Measurements from ENCODE around the gene PRR33.
"Not testable (repeated sequence)": the region's sequence is repeated elsewhere in the genome, so short reads cannot be mapped to it uniquely, and the experiment has no call there.

Gene PRR33

DNA sequence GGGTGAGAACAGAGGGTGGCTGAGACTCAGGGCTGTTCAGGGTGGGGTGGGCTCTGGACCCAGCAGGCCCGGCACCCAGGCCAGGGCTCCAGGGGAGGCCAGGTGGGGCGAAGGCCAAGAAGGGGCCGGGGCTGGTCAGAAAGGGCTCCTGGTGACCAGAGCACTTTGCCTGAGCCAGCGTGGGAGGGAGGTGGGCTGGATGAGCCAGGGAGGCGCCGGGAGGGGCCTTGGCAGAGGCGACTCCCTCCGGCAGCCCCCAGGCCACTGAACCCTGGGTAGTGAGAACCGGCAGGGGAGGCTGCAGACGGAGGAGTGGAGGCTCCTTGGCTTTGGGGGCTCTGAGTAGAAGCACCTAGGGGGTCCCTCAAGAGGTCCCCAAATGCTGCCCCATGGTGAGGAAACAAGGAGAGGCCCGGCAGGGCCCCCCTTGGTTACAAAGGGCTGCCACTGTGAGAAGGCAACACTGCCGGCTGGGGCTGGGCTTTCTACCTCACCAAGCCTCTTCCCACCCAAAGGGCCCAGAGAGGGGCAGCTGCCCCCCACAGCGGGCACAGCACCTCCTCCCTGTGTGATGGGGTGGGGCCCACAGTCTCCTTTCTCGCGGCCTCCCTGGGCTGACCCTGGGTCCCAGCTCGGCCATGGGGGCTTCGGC is 17.1 kb downstream of the PRR33 start:
- DNase-seq, result not testable (repeated sequence)

GRCh38 chr11:1873813-1874150 is 17.9 kb downstream of the PRR33 start:
- not testable (repeated sequence) for DNase-seq

DNA sequence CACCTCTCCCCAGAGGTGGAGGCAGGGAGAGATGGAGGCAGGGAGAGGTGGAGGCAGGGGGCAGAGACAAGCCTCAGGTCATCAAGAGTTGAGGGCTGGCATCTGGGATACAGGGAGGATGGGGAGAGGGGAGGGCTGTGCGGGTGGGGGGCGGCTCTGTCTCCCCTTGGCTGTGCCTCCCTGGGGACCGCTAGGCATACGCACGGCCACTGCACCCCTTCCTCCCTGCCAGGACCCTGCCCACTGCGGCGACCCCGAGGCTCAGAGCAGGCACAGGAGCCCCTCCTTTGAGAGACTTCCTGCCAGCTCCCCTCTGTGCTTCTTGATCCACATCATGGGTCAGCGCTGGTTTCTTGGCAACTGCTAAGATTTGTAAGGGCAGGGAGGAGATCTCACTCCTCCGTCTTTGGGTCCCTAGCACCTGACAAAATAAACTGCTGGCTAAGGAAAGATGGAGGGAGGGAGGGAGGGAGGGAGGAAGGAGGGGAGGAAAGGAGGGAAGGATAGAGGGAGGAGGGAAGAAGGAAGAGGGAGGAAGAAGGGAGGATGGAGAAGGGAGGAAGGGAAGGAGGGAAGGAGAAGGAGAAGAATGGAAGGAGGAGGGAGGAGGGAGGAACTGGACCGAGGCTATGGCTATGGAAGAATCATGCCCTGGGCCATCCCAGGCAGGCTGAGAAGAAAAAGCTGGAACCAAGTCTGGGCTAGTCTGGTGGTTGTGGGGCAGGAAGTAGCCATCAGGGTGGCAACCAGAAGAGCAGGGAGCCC is 18.5 kb downstream of the PRR33 start:
- DNase-seq, result no peak

DNA sequence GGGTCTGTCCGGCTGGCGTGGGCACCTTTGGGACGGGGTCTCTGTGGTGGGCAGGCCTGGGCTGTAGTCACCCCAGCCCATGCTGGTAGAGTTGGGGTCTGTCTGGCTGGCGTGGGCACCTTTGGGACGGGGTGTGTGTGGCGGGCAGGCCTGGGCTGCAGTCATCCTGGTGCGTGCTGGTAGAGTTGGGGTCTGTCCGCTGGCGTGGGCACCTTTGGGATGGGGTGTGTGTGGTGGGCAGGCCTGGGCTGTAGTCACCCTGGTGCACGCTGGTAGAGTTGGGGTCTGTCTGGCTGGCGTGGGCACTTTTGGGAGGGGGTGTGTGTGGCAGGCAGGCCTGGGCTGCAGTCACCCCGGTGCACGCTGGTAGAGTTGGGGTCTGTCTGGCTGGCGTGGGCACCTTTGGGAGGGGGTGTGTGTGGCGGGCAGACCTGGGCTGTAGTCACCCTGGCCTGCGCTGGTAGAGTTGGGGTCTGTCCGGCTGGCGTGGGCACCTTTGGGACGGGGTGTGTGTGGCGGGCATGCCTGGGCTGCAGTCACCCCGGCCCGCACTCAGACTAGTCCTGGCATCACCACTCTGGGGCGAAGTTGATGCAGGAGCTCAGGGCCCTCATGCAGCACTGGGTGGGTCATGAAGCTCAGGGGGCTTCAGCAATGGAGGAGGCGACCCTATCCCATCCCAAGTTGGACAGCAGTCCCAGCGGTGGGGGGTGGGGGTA is 19.3 kb downstream of the PRR33 start:
- no peak for DNase-seq

- DNase-seq, result no peak
Measured at GRCh38 chr11:1871531-1871930, 20.2 kb downstream of the PRR33 start.

DNA sequence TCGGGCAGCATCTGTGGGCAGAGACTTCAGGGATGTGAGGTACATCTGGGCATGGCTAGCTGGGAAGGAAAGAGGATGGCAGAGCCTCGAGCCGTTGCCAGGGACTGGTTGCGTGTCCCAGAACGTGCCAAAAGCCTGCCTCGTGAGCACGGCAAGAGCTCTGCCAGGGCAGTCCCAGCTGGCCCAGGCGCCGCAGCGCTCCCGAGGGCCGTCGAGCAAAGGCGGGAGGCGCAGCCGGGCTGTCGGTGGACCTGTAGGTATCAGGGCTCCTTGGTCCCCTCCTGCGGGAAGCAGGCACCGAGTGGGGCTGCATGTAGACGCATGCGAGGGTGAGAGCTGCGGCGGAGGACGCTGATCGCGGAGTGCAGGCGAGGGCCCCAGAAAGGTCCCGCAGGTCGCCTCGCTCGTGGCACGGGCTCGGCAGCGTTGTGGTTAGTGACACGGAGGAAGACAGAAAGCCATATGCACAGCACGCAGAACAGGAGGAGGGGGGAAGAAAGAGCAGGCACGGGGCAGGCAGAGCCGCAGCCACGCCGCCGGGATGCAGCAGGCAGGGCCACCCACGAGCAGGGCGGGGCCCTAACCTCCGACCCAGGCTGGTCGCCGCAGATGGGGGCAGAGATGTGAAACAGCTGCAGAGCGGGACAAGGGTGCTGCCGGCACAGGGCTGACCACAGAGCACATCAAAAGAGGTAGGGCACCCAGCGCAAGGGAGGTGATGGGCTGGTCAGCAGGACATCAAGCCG is 20.8 kb downstream of the PRR33 start:
- peak; percentile 55 for DNase-seq

GRCh38 chr11:1870326-1870696 is 21.4 kb downstream of the PRR33 start:
- DNase-seq, result no peak

GRCh38 chr11:1869427-1870325 is 22.0 kb downstream of the PRR33 start:
- no peak for DNase-seq

- no peak for DNase-seq
Measured at GRCh38 chr11:1868636-1869291, 22.9 kb downstream of the PRR33 start.

GRCh38 chr11:1868056-1868635 is 23.5 kb downstream of the PRR33 start:
- no peak for DNase-seq

- no peak for DNase-seq
Measured at GRCh38 chr11:1867381-1867780, 24.3 kb downstream of the PRR33 start.

- no peak for DNase-seq
Measured at GRCh38 chr11:1866776-1867175, 24.9 kb downstream of the PRR33 start.

- no peak for DNase-seq
Measured at GRCh38 chr11:1866226-1866625, 25.5 kb downstream of the PRR33 start.

GRCh38 chr11:1864831-1865665 is 26.6 kb downstream of the PRR33 start:
- no peak for DNase-seq

DNA sequence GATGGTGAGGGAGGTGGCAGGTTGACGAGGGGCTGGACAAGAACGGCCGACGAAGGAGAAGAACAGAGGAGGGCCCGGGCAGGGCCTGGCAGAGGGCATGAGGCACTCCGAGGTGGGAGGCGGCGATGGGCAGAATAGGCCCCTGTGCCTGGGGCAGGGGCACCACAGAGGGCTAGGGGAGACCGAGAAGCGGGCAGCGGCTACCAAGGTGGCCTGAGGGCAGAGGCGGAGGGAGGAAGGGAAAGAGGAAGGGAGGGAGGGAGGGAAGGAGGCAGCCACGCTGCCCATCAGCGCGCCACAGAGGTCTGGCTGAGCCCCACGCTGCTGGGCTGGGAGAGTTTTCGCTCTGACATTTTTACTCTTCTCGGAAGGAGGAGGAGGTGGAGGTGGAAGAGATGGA is 27.5 kb downstream of the PRR33 start:
- DNase-seq, result no peak

- no peak for DNase-seq
Measured at GRCh38 chr11:1863352-1864216, 28.1 kb downstream of the PRR33 start.

GRCh38 chr11:1862588-1863351 is 28.9 kb downstream of the PRR33 start:
- no peak for DNase-seq
